Left renal cortex interstitium (tissue), 4 donors: ENCODE results near the gene KCNC3. TPM values are rescaled to one million over a fixed set of nuclear protein-coding genes. Genes with fewer than 3 reads are reported as not detected.

Experiments used
- DNase-seq, 4 donors: peaks; one replicate each; pipeline ENCODE4 v3.0.0-alpha.2; 2013; ENCODE audit warnings: low read depth in 4 of 4, low spot score in 2 of 4, missing footprints in 1 of 4
- polyA plus RNA-seq, 4 donors: library from polyadenylated mRNA; unstranded; fragments of 120-200 nt; gene quantifications; one replicate each; pipeline ENCODE4 v1.2.1, GENCODE V29; 2013; ENCODE audit not compliant: insufficient read length in 4 of 4

Gene KCNC3
- polyA plus RNA-seq, 4 donors = 25.0 to 82.0 (median 48.5) TPM

DNA sequence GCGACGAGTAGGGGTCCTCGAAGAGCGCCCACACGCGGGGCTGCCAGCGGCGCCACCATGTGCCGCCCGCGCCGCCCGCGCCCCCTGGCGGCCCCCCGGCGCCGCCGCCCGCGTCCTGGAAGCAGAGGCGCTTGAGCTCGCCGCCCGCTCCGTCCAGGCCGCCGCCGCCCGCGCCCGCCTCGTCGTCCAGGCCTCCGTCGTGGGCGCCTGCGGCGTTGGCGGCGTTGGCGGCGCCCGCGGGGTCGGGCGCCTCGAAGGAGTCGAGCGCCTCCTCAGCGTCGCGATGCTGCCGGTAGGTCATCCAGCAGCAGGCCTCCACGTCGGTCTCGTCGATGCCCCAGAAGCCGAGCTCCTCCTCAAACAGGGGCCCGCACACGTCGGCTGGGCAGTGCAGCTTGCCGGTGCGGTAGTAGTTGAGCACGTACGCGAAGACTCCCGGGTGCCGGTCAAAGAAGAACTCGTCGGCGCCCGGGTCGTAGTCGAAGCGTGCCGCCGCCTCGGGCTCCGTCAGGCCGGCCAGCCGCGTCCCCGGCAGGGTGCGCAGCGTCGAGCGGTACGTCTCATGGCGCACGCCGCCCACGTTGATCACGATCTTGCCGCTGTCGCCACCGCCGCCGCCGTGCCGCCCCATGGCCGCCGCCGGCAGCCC, 829 bp downstream of the KCNC3 start:
- no peak for DNase-seq

DNA sequence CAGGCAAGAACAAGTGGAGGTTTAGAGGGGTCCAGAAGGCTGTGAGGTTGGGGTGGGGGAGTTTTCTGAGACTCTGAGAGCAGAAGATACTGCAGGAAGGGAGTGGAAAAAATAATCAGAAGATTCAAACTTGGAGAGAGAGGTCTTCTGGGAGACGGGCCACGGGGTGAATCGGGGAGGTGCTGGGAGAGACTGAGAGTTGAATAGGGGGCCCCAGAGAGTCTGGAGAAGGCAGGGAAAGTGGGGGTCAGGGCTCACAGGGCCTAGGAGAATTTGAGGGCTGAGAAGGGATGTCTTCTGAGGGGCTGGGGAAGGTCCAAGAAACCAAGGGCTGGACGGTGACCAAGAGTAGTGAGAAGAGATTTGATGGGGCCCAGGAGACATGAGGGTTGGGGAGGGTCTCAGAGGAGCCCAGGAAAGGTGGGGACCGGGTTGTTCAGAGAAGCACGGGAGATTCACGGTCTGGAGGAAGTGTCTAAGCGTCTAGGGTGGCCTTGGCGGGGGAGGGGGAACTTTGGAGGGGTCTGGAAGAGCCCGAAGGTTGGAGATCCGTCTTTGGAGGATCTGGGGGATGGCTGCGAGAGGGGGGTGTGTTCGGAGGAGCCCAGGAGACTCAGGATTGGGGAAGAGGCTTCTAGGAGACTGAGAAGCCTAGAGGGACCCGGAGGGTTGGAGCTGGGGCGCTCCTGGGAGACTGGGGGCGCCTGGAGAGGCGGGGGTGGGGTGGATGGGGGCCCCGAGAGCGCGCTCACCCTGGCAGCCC, 1.5 kb downstream of the KCNC3 start:
- no peak for DNase-seq

DNA sequence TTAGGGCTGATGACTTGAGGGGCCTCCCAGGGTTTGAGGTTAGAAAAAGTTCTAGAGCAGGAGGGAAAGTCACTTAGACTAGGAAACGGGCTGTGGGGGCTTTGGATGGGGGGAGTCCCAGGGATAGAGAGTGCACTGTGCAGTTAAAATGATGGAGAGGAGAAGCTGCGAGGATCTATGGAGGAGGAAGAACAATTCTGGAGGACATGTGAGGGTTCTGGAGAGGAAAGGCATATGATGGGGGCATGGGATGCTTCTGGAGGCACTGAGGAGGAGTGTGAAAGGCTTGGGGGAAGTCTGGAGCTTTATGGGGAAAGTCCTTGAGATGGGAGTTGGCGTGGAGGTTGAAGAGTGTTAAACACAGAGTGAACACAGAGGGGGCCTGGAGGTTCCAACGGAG, 2.2 kb downstream of the KCNC3 start:
- DNase-seq = no peak

DNA sequence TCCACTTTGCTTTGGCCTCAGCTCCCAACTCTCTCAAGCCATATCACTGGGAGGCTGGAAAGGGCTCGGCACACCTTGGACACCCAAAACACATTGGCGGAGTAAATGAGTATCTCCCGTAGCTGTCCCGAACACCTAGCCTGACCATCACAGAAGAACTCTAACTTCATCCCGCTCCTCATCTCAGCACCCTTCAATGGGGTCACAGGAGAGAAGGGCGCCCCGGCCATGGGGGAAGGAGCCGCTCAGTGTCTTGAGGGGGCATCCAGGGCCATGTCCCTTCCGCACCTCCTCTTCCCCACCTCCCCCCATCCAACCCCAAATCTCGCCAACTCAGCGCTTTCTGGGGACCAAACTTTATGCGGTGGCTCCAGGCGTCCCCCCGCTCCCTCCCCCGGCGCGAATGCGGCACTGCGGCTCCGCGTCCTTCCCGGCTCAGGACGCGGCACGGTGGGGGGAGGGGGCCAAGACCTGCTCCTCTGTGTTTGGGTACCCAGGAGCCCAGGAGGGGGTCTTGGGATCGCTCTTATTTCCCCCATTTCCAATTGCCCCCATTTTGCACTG, 3.0 kb downstream of the KCNC3 start:
- no peak for DNase-seq

DNA sequence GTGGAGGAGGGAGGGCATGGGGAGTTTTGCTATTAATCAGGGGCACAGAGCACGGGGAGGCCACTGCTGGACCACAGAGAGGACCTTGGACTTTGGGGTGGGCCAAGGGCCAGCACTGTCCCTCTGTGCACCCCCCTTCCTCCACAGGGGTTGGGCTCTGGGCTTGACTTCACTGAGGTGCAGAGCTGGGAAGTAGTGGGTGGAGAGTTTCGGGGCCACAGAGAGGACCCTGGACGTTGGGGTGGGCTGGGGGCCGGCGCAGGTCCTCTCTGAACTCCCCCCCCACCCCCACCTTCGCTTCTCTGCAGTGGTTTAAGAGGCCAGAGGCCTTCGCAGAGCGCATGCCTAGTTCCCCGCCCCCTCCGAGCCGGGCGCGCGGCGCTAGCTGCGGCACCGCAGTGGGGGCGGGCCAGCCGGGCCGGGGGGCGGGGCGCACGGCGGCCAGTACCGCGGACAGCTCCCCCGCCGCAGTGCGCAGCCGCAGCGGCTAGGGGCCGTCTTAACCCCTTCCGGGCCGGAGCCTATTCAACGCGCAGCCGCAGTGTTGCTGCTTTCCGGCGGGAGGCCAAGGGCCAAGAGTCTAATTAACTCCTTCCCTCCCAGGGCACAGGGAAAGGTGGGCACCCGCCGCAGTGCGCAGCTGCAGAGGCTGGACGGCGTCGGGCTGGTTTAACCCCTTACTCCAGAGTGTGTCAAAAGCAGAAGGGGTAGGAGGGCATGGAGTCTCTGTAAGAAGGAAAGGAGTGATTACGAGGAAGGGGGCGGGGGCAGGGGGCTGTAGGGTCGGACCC, 3.7 kb downstream of the KCNC3 start:
- DNase-seq = no peak

DNA sequence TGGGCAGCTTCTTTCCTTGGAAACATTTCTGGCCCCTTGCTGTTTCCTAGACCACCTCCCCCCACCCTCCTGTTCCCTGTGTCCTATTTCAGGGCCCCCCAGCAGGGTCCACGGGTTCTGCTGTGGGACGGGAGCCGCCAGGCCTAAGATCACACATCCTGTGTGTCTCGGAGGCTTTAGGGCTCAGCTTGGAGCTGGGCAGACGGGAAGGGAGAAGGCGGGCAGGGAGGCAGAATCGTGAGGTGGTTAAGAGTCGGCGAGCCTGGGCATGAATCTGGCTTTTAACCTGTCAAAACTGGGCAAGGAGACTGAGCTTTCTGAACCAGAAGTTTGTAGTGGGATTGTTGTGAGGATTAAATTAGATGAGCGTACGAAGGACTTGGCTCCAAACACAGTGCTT, 4.8 kb downstream of the KCNC3 start:
- DNase-seq = no peak

DNA sequence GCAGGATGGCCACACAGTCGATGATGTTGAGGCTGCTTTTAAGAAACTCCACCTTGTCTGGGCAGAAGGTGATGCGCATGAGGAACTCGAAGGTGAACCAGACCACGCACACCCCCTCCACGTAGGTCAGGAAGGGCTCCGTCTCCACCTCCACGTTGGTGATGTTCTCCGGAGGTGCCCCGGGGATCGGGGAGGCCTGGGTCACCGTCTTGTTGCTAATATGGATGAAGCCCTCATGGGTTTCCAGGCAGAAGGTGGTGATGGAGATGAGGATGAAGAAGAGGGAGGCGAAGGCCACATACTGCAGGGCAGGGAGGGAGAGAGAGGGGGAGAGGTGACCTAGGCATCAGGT, 5.4 kb downstream of the KCNC3 start:
- DNase-seq = no peak

DNA sequence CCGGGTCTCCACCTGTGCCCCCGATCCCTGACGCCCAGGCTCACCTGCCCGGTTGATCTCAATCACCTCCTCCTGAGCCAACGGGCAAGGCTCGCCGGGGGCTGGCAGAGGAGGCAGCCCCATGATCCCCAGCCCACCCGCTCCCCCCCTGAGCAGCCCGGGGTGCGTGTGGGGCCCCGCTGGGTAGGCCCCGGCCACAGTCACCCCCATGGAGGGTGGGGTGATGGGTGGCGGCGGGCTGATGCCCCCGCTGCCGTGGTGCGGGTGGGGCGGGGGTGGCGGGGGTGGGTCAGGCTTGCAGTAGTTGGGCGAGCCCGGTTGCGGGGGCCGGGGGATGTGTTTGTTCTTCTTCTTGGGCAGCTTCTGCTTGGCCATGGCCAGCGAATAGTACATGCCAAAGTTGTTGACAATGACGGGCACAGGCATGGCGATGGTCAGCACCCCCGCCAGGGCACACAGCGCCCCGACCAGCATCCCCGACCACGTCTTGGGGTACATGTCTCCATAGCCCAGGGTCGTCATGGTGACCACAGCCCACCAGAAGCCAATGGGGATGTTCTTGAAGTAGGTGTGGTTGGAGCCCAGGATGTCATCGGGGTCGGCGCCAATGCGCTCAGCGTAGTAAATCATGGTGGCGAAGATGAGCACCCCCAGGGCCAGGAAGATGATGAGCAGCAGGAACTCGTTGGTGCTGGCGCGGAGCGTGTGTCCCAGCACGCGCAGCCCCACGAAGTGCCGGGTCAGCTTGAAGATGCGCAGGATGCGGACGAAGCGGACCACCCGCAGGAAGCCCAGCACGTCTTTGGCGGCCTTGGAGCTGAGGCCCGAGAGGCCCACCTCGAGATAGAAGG, 6.0 kb downstream of the KCNC3 start:
- DNase-seq = no peak

DNA sequence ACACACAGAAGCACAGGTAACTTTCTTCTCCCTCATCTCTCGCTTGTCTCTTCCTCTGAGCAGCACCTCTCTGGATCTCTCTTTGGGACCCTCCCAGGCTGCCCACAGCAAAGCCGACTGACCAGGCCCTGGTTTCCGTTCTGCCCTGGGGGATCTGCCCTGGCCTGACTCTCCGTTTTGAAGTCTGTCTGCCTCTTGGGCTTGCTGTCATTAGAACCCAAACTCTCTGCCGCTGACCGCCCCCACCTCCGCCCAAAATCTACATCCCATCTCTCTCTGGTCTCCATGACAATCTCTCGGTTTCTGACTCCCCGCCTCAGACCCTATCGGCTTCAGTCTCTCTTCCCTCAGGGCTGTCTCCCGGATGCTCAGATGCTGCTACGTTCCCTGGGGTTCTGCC, 6.9 kb downstream of the KCNC3 start:
- DNase-seq = no peak

DNA sequence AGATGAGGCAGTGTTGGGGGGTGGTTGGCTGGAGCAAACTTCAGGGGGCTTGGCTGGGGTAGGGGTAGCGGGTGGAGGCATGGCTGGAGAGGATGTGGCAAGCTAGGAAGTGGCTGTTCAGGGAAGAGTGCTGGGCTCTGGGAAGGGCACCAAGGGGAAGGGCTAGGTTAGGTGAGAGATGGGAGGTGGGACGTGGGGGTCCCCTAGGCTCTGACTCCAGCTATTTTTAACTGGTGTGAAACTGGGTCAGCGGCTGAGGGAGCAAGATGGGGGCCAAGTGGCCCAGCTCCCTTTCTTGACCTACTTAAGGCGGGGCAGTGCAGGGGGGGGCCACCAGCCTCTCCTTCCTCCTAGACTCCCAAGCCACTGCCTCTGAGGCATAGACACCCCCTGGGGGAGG, 7.3 kb downstream of the KCNC3 start:
- DNase-seq = no peak

DNA sequence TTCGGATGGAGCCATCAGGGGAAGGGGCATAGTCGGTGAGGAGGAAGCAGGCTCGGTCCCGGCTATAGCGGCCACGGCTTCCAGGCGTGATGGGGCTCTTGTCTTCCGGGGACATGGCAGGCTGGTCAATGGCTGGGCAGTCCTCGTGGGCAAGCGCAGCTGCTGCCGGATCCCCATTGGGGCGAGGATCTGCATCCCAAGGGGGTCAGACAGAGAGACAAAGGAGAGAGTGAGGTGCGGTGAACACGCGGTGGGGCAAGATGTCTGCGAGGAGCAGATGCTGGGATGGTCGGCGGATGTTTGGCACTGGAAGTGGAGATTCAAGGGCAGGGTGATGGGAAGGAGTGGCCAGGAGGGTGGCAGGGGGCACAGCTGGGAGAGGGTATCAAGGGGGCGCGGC, 8.6 kb downstream of the KCNC3 start:
- no peak for DNase-seq

DNA sequence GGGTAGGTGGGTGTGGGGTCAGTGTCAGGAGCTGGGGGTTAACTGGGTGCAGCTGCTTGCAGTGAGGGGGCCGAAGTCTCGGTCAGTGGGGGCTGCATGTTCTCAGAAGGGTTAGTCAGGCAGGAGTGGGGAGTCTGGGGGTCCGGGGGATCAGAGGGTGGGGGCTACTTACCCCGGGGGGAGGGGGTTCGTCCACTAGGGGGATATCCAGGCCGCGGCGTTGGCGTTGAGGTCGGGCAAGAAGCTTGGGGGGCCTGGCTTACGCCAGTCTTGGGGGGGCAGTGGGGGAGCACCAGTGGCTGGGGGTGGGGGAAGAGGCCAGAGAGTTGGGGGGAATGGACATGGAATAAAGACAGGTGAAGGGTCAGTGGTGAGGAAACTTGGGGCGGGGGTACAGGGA, 9.1 kb downstream of the KCNC3 start:
- no peak for DNase-seq

DNA sequence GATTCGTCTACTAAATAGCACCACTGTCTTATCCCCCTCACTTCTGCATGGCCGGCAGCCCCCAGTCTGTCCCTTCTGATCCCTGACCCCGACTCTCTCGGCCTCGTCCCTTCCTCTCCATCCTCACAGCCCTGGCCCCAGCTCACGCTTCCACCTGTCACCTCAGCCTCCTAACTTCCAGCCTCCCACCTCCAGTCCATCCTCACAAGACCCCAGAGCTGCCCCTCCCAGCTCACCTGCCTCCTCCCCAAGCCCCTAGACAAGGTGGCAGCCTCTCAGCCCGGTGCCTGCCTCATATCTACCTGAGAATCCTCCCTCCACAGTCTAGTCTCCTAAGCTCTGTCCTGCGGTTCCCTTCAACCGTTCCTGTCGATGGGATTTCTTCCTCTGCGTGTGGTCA, 10.0 kb downstream of the KCNC3 start:
- DNase-seq = no peak

DNA sequence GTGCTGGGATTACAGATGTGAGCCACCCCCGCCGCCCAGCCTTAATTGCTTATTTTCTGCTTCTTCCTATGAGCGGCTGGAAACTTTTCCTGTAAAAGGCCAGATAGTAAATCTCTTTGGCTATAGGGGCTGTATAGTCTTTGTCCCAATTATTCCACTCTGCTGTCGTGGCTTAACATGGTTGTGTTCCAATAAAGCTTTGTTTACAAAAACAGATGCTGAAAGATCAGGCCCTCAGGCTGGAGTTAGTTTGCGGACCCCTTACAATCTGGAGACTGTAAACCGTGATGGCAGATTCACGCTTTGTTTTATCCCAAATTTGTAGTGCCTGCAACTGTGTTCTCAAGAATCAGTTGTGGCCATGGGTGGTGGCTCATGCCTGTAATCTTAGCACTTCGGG, 10.7 kb downstream of the KCNC3 start:
- DNase-seq = no peak

DNA sequence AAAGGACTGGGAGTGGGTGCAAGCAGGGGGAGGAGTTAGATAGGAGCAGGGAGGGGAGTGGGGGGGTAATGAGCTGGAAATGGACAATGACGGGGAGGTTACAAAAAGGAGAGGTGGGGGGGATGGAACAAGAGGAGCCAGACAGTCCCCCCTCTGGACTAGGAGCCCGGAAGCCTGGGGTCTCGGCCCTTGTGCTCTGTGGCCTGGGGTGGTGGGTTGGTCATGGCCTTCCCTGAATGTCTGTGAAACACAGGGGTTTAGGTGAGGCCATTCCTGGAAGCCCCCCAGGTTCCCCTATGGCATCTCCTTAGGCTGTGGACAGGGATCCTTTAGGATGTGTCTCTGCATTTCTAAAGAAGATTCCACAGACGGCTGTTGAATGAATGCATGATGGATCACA, 12.1 kb downstream of the KCNC3 start:
- no peak for DNase-seq

DNA sequence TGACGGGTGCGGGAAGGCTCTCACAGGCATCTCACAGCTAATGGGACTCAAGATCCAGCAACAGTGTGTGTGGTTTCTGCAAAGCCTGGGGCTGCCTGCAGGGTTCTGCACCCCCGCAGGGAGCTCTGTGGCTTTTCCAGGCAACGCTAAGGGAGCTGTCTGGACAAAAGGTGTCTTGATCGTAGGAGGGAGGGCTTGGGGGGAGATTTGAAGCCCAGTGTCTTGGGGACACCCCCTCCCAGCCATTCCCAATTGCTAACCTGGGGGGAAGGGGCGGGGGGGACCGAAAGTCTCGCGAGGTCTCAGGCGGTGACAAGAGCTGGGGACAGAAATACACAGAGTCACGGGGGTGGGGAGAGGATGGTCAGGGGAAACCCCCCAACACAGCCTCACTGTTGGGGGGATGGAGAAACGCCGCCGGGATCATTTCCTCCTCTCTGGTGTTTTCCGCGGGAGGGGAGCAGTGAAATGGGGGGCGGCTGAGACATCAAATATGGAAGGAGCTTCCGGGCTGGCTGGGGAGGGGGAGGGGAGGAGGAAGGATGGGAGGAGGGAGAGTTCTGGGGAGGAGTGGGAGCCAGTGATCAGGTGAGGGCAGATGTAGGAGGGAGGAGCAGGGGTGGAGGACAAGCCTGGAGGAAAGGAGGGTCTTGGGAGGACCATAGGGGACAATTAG, 13.3 kb downstream of the KCNC3 start:
- DNase-seq = no peak

DNA sequence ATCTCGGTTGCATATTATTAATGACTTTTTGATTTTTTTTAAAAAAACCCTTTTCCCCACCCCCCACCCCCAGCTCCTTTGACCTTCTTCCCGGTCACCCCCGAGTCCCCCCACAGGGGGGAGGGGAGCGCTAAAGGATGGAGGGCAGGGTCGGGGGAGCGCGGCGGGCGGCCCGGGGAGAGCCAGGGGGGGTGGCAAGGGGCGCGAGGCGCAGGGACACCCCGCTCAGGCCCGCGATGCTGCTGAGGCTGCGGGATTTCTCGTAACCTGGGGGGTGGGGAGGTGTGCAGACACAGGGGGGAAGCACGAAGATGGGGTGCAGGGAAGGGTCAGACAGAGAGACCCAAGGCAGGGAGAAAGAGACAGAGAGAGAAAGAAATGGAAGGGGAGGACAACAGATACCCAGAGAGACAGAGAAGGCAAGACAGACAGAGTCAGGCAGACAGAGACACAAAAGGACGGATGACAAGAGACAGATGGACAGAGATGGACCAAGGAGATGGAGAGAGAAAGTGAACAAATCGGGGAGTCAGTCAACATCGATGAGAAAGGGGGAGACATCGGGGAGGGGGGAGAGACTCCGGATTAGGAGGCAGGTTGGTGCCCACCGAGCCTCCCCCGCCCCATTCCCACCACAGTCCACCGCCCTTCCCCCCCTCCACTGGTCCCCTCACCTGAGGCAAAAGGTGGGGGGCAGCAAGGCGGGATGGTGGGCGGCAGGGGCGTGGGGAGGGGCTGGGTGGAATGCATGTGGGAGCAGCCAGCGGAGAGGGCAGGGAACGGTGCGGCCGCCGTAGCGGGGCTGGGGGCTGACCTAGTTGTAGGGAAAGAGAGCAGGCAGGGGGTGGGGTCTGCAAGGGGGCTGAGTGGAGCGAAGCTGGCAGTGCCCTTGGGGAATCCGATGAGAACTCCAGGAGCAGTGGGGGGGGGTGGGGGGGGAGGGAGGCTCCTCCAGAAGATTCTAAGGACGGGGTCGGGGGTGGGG, 14.2 kb downstream of the KCNC3 start:
- no peak for DNase-seq

DNA sequence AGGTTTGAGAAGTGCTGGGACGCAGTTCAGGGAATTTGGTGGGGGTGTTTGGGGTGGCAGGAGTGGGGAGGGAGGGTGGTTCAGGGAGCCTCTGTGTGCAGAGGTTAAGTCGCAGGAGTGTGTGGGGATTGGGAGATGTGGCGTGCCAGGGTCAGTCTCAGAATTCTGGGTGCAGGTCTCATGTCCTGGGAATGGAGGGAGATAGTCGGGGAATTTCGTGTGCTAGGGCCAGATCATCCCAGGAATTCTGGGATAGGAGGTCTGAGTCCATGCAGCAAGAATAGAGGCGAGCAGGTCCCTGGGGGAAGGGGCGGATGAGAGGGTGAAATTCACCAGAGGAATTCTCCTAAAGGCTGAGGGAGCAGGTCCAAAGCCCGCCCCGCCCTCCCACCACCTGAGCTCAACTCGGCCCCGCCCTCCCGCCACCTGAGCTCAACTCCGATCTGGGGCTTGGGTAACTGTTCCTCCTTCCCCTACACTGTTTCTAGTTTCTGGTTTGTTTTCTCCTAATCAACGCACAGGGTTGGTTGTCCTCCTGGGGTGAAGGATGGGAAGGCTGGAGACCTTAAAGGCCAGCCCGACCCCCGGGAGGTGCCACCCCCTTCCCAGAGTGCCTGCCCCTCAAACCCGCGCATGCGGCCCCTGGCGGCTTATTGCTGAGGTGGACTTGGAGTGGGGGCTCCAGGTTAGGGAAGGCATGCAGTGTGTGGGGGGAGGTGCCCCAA, 15.2 kb downstream of the KCNC3 start:
- no peak for DNase-seq
